Measurements from ENCODE around the gene TANGO2. TPM values are rescaled to one million over a fixed set of nuclear protein-coding genes. Genes with fewer than 3 reads are reported as not detected.

Gene TANGO2
- total and polyA plus RNA-seq, 10 of the 15 experiments (the other 5 are each of a cell fraction or from before 2014, with no cell fraction given) = 4.0 to 24.8 (median 20.9) TPM

GRCh38 chr22:20079745-20080444, 59.0 kb downstream of the TANGO2 start, which contains the start of gene DGCR8:
TSS of gene DGCR8 (plus strand) at chr22:20080241. CDS start at chr22:20085964, 5,723 bp downstream.
- SMC1A ChIA-PET (ENCODE audit: uncharacterized antibody, unreplicated experiment) = no interaction called here
- Histone ChIP-seq H3K36me3 (ENCODE audit: control insufficient read depth in 2 of 2, insufficient read depth in 2 of 2, low read length in 1 of 2) (no peaks in the 10 kb centered on the region), H3K79me2 (ENCODE audit: control insufficient read depth, insufficient read depth, low read length) (peaks cover 49% of the 10 kb centered on the region), H3K9me3 (replicated peaks; ENCODE audit: control insufficient read depth, insufficient read depth, low read length) (no peaks in the 10 kb centered on the region), H3K27me3 (replicated peaks in 1 of 2; ENCODE audit: control insufficient read depth in 2 of 2, insufficient read depth in 2 of 2, low read length in 1 of 2) (no peaks in the 10 kb centered on the region), H3K27ac (ENCODE audit: control insufficient read depth, insufficient read depth) (peak within 1 kb of the TSS; percentile 71), H3K4me1 (ENCODE audit: control insufficient read depth, insufficient read depth, low read length) (peaks cover 8% of the 10 kb centered on the region), H3K9ac (ENCODE audit: control insufficient read depth, insufficient read depth, low read length) (peak within 1 kb of the TSS; percentile 62), H4K20me1 (ENCODE audit: control insufficient read depth, insufficient read depth) (no peaks in the 10 kb centered on the region), H2AFZ (ENCODE audit: control insufficient read depth, low read depth, low read length) (peak within 1 kb of the TSS; percentile 97), H3K4me2 (ENCODE audit: control insufficient read depth, insufficient read depth) (peak within 1 kb of the TSS; percentile 97), H3K4me3 (peak within 1 kb of the TSS; percentile 95)
- DNase-seq (ENCODE audit: low read depth, low spot score) = peak; percentile 28
- no peak for FAIRE-seq
- 1% methylated on average over 80 of the region's 100 CpGs for WGBS (ENCODE audit: insufficient coverage, insufficient replicate concordance, low lambda C conversion rate, missing lambda C conversion rate)
- in situ Hi-C loops (cut with MboI) = no loop called here
- intact Hi-C loops (cut with micrococcal nuclease; ENCODE audit: unreplicated experiment) = loop anchor here (10.0 kb wide), 1 partner anchor 55 kb away; the partner anchor contains the start of gene TANGO2
- BruUV-seq (replicated peaks) = no TSS peak
- POLR2A ChIA-PET = no interaction called here
- CTCF ChIA-PET = interaction anchor here (0.9 to 1.3 kb wide), 2 partner anchors 11 to 37 kb away, joined by 3 read pairs; partner anchors contain the start of gene TRMT2A
- ATAC-seq = peak; percentile 89
- RAD21 ChIA-PET (ENCODE audit: unreplicated experiment) = interaction anchor here (1.5 kb wide), 1 partner anchor 58 kb away, joined by 5 read pairs; no protein-coding TSS in a partner anchor
- TF ChIP-seq WRNIP1 (IDR thresholded peaks at IDR 0.05; ENCODE audit: borderline replicate concordance, low read depth, low read length) = no peak
- TF ChIP-seq RUNX3 (IDR thresholded peaks at IDR 0.05; ENCODE audit: low read length) = peak; percentile 38; the same call in 1 of the 2 replicates
- TF ChIP-seq NR2C2 (IDR thresholded peaks at IDR 0.05; ENCODE audit: borderline replicate concordance, control insufficient read depth, insufficient read length, low read depth) = no peak
- TF ChIP-seq SP1 (IDR thresholded peaks at IDR 0.05; ENCODE audit: low read depth, low read length) = peak; percentile 96
- no peak for TF ChIP-seq ELK1 (IDR thresholded peaks at IDR 0.05; ENCODE audit: low read depth, low read length)
- TF ChIP-seq SMC3 (IDR thresholded peaks at IDR 0.05; ENCODE audit: borderline replicate concordance, low read length) = no peak
- TF ChIP-seq SMAD1 (IDR thresholded peaks at IDR 0.05; ENCODE audit: low read depth, partially characterized antibody) = no peak
- TF ChIP-seq MAX (IDR thresholded peaks at IDR 0.05; ENCODE audit: low read depth, low read length) = no peak
- no peak for TF ChIP-seq SKIL (IDR thresholded peaks at IDR 0.05; ENCODE audit: low read depth, poor library complexity, severe bottlenecking)
- no peak for TF ChIP-seq ZBTB11 (CRISPR knock-in tag; IDR thresholded peaks at IDR 0.05)
- 0 out of 2 replicates have a peak, but pooled peaks have one; percentile 34 for TF ChIP-seq SMAD5 (IDR thresholded peaks at IDR 0.05; ENCODE audit: low read depth)
- peak; percentile 59; the same call in 1 of the 2 replicates for TF ChIP-seq POLR2AphosphoS5 (IDR thresholded peaks at IDR 0.05; ENCODE audit: low read length)
- TF ChIP-seq POLR2AphosphoS2 (IDR thresholded peaks at IDR 0.05; ENCODE audit: low read depth, low read length) = 0 out of 2 replicates have a peak, but pooled peaks have one; percentile 31
